ENCODE measurements around the gene GAB1.

The GAB1 gene

DNA sequence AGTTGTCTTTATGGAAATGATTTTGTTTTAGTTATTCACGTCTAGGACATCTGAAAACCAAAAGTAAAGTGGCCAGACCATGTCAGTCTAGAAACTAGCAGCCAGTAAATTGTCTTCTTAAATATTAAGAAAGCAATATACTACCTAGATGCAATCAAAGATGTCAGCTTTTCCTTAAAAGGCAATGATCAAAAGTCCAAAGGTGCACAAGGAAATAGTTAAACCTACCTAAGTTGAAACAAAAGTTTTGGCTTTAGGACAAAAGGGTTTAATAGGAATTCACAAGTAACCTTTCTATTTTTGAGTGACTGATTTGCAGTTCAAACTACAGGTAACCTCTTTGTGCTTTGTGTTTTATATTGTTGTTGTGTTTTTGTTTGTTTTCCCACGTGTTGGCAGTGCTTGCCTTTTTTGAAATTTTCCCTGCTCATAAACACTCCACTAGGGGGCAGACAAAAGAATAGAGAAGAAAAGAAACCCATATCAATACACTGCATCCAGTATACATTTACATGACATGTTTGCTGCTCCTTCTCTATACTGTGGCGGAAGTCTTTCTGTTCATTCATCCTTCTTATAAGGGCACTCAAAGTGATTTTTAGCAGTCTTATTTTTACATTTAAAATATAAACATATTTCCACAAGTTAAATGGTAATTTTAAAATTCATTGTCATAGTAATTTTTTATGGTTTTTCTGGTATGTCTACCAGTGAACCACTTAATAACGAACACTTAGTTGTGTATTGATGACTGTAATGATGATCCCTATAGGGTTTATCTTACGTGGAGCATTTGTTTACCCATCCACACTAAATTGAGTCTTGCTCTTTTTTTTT lies 62.7 kb downstream of the GAB1 start:
- Mint-ChIP-seq H3K4me1 (peaks cover 16% of the 10 kb centered on the region), H3K4me3 (no peak overlapping the region), H3K27me3 (peaks cover 6% of the 10 kb centered on the region), H3K27ac (no peak overlapping the region), H3K9me3 (no peaks in the 10 kb centered on the region), H3K36me3 (ENCODE audit: low read depth) (no peaks in the 10 kb centered on the region)
- DNase-seq (no peak), ATAC-seq (no peak)

DNA sequence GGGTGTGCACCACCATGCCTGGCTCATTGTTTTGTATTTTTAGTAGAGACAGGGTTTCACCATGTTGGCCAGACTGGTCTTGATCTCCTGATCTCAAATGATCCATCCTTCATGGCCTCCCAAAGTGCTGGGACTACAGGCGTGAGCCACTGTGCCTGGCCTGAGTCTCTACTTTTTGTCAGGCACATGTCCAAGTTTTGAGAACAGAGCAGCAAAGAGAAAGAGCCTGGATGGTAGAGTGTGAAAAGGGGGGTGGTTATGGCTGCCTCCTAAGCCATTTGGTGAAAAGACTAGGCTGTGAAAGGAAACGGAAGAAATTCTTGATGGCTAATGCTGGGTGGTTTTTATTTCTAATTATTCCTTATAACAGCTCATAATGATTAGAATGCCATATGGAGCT lies 63.4 kb downstream of the GAB1 start:
- Mint-ChIP-seq H3K4me3 (no peak overlapping the region), H3K9me3 (no peaks in the 10 kb centered on the region), H3K27ac (no peak overlapping the region), H3K4me1 (peaks cover 21% of the 10 kb centered on the region), H3K36me3 (ENCODE audit: low read depth) (no peaks in the 10 kb centered on the region), H3K27me3 (peaks cover 6% of the 10 kb centered on the region)
- DNase-seq (no peak), ATAC-seq (no peak)

DNA sequence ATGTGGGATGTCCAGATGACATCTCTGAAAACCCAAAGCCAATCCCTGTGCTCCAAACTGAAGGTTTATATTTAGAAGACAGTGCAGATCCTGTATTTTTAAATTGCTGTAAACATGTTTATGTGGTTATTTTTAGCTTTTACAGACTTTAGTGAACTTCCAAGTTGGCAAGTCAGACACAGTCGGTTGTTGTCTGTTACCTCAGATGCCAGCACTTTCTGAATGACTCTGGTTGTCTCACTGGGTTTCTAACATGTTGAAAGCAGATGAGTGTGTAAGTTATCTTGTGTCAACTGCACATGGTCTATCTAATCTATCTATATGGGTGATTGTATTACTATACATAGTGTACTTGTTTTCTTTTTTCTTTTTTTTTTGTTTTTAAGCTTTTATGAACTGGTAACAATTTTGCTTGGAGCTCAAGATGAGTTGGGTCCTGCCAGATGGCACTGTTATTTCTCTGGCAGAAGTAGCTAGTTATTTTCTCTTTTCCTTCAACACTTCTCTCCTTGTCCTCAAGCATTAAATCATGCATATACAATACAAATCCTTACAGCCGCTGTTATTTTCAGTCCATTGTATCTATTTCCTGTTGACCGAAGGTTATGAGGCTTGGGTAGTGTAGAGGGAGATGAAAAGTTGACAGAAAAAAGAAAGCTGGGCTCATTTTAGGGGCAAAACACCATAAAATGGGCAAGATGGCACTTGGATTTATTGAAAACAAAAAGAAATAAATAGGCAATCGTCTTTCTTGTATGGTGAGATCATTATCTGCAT lies 66.3 kb downstream of the GAB1 start:
- Mint-ChIP-seq H3K4me3 (peak overlapping the region; percentile 38), H3K4me1 (peaks cover 43% of the 10 kb centered on the region), H3K36me3 (ENCODE audit: low read depth) (no peaks in the 10 kb centered on the region), H3K9me3 (no peaks in the 10 kb centered on the region), H3K27ac (peak overlapping the region; percentile 21), H3K27me3 (peaks cover 2% of the 10 kb centered on the region)
- peak; percentile 38 for ATAC-seq
- no peak for DNase-seq

DNA sequence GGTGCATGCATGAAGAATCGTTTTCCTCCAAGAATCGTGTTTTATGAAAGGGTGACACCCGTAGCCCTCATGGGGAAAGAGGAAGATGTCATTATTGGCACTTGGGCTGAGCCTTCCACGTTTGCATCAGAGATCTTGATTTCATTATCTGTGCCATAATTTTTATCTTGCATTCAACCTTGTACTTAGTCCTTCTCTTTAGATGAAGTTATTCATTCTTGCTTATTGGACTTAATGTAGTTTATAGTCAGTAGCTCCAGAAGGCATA lies 66.8 kb downstream of the GAB1 start:
- Mint-ChIP-seq H3K27me3 (peaks cover 2% of the 10 kb centered on the region), H3K4me1 (peaks cover 43% of the 10 kb centered on the region), H3K27ac (peak overlapping the region; percentile 21), H3K4me3 (peak overlapping the region; percentile 38), H3K9me3 (no peaks in the 10 kb centered on the region), H3K36me3 (ENCODE audit: low read depth) (no peaks in the 10 kb centered on the region)
- ATAC-seq (no peak), DNase-seq (no peak)

DNA sequence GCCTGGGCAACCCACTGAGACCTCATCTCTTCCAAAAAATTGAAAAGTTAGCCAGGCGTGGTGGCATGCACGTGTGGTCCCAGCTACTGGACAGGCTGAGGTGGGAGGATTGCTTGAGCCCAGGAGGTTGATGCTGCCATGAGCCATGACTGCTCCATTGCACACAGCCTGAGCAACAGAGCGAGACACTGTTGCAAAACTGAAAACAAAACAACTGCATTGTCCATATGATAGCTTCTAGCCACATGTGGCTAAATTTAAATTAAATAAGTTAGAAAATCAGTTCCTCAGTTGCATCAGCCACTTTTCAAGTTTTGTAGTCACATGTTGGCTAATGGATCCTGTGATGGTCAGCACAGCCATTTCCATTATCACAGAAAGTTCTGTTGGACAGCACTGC lies 67.9 kb downstream of the GAB1 start:
- DNase-seq (no peak), ATAC-seq (peak; percentile 22)
- no peak overlapping the region for H3K27ac Mint-ChIP-seq
- H3K36me3 Mint-ChIP-seq (ENCODE audit: low read depth) = no peaks in the 10 kb centered on the region
- H3K4me3 Mint-ChIP-seq = no peak overlapping the region
- H3K4me1 Mint-ChIP-seq = peaks cover 42% of the 10 kb centered on the region
- H3K27me3 Mint-ChIP-seq = peaks cover 2% of the 10 kb centered on the region
- no peaks in the 10 kb centered on the region for H3K9me3 Mint-ChIP-seq

DNA sequence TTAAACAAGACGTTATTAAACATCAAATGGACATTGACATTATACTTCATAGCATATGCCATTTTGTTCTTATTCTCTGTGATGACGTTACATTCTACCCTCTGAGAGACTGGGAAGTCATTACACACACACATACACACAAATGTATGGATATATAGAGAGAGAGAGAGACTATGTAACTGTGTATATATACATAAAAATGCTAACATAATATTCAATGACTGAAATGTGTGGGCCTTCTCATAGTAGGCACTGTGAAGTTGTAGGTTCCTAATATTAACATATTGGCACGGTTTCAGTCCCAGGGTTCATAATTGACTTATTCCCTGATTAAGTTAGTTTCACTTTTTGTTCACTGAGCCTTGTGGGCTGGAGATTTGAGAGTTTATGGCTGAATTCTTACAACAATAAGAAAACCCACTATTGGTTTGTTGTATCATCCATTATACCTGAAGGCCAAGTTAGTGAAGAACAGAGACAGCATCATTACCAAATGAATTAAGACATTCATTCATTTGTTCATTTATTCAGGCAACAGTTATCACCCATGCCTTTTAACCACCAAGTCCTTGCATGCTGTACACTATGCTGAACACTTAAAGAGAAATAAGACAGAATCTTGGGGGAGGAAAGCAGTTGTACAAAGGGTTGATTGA lies 68.5 kb downstream of the GAB1 start:
- H3K4me1 Mint-ChIP-seq = peaks cover 42% of the 10 kb centered on the region
- H3K9me3 Mint-ChIP-seq = no peaks in the 10 kb centered on the region
- DNase-seq = no peak
- H3K27me3 Mint-ChIP-seq = peaks cover 2% of the 10 kb centered on the region
- no peak overlapping the region for H3K4me3 Mint-ChIP-seq
- H3K36me3 Mint-ChIP-seq (ENCODE audit: low read depth) = no peaks in the 10 kb centered on the region
- ATAC-seq = peak; percentile 38
- H3K27ac Mint-ChIP-seq = peak overlapping the region; percentile 5

DNA sequence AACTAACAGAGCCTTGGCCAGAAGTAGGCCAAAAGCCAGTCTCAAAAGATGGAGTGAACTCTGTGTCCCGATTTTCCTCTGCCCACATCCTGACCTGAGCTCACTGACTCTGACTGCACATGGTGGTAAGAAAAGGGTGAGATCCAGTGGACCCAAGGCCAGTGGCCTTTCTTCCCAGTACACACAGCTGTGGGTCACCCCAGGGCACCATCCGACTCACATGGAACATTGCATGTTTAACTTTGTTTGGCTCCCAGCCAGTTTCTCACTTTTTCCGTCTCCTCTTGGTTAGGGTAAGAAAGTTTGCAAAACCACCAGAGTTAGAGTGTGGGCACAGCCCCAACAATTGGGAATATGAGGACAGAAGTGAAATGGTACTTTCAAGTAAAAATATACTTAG lies 69.8 kb downstream of the GAB1 start:
- H3K27me3 Mint-ChIP-seq = peaks cover 2% of the 10 kb centered on the region
- H3K4me1 Mint-ChIP-seq = peaks cover 42% of the 10 kb centered on the region
- no peak overlapping the region for H3K4me3 Mint-ChIP-seq
- H3K36me3 Mint-ChIP-seq (ENCODE audit: low read depth) = no peaks in the 10 kb centered on the region
- peak; percentile 44 for DNase-seq
- no peaks in the 10 kb centered on the region for H3K9me3 Mint-ChIP-seq
- ATAC-seq = peak; percentile 73
- H3K27ac Mint-ChIP-seq = peak overlapping the region; percentile 2

DNA sequence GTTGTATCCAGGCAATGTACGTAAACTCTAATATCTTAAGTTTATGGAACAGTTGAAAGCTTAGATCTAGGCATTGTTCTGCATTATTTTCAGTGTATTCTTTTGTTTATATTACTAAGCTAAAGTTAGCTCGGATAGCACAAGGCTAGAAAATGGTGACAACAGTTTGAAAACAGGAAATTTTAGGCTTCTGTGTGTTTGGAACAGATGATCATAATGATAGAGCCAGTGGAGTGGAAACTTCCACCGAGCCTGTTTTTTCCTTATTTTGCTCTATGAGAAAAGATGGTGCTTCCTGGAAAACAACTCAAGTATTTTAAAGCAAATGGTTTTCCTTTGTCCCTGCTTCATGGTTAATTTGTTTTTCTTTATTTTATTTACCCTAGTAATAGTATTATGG lies 70.8 kb downstream of the GAB1 start:
- no peak overlapping the region for H3K4me3 Mint-ChIP-seq
- DNase-seq (no peak), ATAC-seq (no peak)
- H3K27me3 Mint-ChIP-seq = peaks cover 2% of the 10 kb centered on the region
- no peaks in the 10 kb centered on the region for H3K9me3 Mint-ChIP-seq
- no peaks in the 10 kb centered on the region for H3K36me3 Mint-ChIP-seq (ENCODE audit: low read depth)
- no peak overlapping the region for H3K27ac Mint-ChIP-seq
- H3K4me1 Mint-ChIP-seq = peaks cover 42% of the 10 kb centered on the region

DNA sequence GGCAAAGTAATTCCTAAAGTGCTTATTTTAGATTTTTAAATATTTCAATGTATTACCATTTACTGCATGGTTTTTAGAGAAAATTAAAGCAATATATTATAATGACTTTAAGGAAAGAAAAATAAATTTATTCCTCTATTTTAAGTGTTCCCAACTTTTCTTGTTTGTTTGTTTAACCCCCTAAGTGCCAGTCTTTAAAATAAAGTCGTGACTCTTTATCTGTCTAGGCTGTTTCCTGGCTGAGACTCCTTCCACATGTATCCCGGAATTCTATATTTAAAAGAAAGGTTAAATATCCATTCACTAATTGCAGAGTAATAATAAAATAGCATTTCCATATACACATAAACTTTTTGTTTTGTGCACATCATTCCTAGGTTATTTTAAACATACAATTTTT lies 71.2 kb downstream of the GAB1 start:
- peaks cover 38% of the 10 kb centered on the region for H3K4me1 Mint-ChIP-seq
- H3K27ac Mint-ChIP-seq = no peak overlapping the region
- no peak for ATAC-seq
- H3K9me3 Mint-ChIP-seq = no peaks in the 10 kb centered on the region
- H3K36me3 Mint-ChIP-seq (ENCODE audit: low read depth) = no peaks in the 10 kb centered on the region
- no peak for DNase-seq
- peaks cover 2% of the 10 kb centered on the region for H3K27me3 Mint-ChIP-seq
- no peak overlapping the region for H3K4me3 Mint-ChIP-seq

DNA sequence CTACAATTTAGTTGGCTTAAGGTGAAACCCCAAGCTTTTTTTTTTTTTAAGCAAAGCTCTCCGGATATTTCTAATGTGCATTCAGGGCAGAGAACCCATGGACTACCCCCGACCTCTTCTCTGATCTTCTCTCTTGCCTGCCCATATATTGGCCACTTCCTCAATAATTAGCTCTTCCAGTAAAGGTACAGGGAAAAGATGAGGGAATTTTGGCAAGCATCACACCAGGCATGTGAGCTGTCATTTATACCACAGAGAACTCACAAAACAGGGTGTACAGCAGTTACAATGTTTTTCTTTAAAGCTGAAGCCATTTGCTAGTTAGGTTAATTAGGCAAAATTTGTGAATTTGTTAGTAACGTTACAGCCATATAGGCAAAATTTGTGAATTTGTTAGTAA lies 73.3 kb downstream of the GAB1 start:
- H3K27me3 Mint-ChIP-seq = peaks cover 2% of the 10 kb centered on the region
- no peak overlapping the region for H3K27ac Mint-ChIP-seq
- no peaks in the 10 kb centered on the region for H3K9me3 Mint-ChIP-seq
- DNase-seq = no peak
- H3K4me1 Mint-ChIP-seq = peaks cover 23% of the 10 kb centered on the region
- ATAC-seq = no peak
- no peak overlapping the region for H3K4me3 Mint-ChIP-seq
- H3K36me3 Mint-ChIP-seq (ENCODE audit: low read depth) = no peaks in the 10 kb centered on the region

DNA sequence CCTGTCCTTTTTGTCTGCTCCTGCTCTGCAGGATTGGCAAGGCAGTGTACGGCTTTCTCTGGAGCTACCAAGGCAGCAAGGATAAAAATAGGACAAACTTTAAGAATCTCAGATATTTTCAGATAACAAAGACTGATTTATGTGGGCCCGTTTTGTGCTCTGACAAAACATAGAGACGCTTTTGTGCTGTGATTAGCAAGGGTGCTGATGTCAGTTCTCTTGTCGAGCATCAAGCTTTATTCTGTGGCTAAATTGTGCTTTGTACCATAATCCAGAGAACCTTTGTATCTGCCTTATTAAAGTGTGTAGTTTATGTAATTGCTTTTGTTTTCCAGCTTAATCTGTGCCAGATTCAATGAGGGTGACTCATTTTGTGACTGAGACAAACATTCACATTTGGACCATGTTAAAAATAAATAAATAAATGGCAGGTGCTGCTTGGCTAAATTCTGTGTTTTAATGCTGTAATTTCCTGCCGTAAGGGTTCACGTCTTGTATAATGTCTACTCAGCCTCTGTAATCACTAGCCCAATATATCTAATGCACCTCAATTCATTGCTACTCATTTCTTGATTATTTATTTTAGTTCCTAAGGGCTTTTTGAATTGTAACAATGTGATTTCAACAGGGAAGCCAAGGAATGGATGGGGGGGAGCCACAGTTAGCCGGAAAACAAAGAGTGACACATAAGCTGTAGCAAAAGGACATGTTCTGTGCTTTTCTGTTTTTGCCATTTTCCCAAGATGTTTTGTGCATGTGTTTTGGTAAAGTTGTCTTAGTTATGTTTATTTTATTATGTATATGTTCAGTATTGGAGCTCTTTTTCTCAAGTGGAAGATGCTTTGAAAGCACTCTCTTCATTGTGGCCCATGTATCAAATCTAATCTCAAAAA lies 75.1 kb downstream of the GAB1 start:
- Mint-ChIP-seq H3K27me3 (peaks cover 2% of the 10 kb centered on the region), H3K9me3 (no peaks in the 10 kb centered on the region), H3K4me1 (peaks cover 6% of the 10 kb centered on the region), H3K27ac (no peak overlapping the region), H3K36me3 (ENCODE audit: low read depth) (no peaks in the 10 kb centered on the region), H3K4me3 (no peak overlapping the region)
- DNase-seq = no peak
- no peak for ATAC-seq

DNA sequence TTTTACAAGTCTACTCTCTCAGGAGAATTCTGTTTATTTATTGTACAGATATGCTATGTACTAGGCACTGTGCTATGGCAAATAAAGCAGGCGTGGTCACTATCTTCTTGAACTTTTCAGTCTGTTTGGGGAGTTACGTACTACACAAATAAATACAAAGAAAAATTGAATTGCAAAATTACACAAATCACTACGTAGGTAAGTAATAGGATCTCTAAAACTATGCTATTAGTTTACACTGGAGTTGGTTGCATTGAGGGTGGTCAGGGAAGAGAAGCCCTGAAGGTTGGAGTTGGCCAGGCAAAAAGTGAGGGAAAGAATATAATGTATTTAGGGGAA lies 75.7 kb downstream of the GAB1 start:
- Mint-ChIP-seq H3K36me3 (ENCODE audit: low read depth) (no peaks in the 10 kb centered on the region), H3K9me3 (no peaks in the 10 kb centered on the region)
- no peak for ATAC-seq

DNA sequence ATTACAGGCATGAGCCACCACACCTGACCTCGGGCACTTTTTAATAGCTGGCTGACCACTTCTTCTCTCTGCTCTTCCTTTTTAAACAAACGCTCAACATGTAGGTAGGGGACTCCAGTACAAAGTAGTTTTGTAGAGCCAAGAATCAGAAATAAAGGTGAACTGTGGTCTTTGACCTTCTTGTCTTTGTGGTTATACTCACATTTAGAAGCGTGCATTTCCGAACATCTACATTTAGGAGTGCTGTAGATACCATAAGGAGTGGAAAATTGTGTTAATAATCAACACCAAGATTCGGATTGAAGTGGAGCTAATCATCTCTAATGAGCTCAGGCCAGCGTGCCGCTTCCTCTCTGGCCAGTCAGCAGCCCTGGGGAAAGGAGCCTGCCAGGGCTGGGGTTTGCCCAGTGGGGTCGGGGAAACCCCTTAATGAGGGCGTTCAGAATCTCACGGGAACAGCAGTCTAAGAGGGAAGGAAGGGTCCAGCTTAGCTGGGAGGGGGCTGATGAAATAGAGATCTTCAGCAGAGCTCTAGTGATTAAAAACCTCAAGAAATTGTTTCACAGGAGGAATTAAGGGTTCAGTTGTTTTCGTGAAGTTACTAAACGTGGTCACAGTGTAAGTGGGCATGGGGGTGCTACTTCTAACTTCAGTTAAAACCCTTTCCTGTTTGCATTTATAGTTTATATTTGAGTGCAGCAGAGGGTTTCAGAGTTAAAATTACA lies 81.2 kb downstream of the GAB1 start:
- no peaks in the 10 kb centered on the region for H3K36me3 Mint-ChIP-seq (ENCODE audit: low read depth)
- H3K27ac Mint-ChIP-seq = no peak overlapping the region
- ATAC-seq (peak; percentile 46), DNase-seq (no peak)
- H3K4me1 Mint-ChIP-seq = peaks cover 4% of the 10 kb centered on the region
- no peak overlapping the region for H3K4me3 Mint-ChIP-seq
- no peaks in the 10 kb centered on the region for H3K9me3 Mint-ChIP-seq
- H3K27me3 Mint-ChIP-seq = no peaks in the 10 kb centered on the region

More for the DNA sequence above, 75.7 kb downstream of the GAB1 start:
- no peak for DNase-seq
- H3K27me3 Mint-ChIP-seq = peaks cover 2% of the 10 kb centered on the region
- H3K27ac Mint-ChIP-seq = no peak overlapping the region
- peaks cover 1% of the 10 kb centered on the region for H3K4me1 Mint-ChIP-seq
- H3K4me3 Mint-ChIP-seq = no peak overlapping the region

DNA sequence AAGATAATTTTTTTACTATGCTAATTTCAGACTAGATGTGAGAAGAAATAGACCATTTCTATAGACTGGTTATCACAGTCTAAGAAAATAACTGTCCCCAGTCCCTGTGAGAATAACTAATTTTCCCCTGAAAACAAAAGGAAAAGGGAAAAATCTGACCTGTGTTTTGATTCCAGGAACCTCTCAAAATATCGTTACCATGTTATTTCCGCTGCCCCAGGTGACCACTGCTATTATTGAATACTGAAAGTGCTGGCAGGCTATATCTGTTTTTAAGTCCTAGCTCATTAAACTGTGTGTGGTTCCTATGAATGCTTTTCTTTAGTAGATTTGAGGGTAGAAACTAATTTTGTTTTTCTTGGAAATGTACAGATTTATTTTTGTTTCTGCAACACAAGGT lies 83.6 kb downstream of the GAB1 start:
- Mint-ChIP-seq H3K36me3 (ENCODE audit: low read depth) (no peaks in the 10 kb centered on the region), H3K4me1 (peaks cover 4% of the 10 kb centered on the region), H3K9me3 (no peaks in the 10 kb centered on the region), H3K4me3 (no peak overlapping the region), H3K27ac (no peak overlapping the region), H3K27me3 (no peaks in the 10 kb centered on the region)
- ATAC-seq (no peak), DNase-seq (no peak)
